Islet precursor cell (in vitro differentiated cells): ENCODE data around the gene CHST11.

Experiments used
- DNase-seq: peaks from one replicate; pipeline ENCODE4 v3.0.0-alpha.2; 2018

The CHST11 gene

DNA sequence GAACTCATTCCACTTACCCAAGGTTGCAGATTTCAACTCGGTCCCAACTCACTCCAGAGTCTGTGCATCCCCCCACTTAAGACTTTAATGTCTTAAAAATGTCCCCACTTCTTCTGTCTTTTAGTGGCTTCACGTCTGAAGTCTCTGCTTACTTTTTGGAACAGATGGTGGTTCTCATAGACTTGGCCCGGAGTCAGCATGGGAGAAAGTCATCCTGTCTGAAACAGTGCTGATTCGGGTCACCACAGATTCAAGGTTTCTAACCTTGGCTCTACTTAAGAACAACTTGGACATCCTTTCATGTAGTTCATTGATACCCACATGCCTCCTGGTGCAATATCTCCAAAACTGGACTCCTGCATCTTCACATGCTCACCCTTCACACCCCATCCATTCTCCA lies 26.0 kb downstream of the CHST11 start:
- no peak for DNase-seq

- DNase-seq: no peak
Measured at GRCh38 chr12:104484079-104484478, 27.3 kb downstream of the CHST11 start.

DNA sequence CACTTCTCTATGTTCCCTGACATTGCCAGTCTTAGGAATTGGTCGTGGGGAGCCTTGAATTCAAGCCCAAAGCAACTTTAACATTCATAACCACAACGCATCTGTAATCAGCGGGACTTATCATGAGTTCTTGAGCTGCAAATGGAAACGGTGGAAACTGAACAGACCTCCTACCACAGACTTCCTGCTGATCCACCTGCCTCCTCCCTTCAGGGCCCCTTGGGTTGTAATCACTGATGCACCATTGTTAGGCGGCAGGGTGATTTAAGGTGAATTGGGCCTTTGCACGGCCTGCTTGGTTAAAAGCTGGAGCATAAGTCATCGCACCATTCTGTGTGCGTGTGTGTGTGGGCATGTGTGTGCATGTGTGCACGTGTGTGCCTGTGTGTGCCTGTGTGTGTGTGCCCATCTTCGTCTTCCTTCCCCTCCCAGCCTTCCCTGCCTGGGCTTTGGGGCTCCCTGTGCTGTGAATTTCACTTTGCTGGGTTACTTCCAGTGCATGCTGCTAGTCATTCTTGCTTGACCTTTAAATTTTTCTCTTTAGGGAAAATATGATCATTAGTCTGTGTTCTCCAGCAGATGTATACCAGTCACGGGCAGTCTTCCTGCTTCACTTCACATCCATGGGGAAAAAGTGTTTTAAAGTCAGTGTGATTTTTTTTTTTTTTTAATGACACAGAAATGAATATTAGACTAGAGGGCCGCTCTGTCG lies 29.1 kb downstream of the CHST11 start:
- DNase-seq: no peak

- DNase-seq: no peak
Measured at GRCh38 chr12:104486363-104486750, 29.6 kb downstream of the CHST11 start.

DNA sequence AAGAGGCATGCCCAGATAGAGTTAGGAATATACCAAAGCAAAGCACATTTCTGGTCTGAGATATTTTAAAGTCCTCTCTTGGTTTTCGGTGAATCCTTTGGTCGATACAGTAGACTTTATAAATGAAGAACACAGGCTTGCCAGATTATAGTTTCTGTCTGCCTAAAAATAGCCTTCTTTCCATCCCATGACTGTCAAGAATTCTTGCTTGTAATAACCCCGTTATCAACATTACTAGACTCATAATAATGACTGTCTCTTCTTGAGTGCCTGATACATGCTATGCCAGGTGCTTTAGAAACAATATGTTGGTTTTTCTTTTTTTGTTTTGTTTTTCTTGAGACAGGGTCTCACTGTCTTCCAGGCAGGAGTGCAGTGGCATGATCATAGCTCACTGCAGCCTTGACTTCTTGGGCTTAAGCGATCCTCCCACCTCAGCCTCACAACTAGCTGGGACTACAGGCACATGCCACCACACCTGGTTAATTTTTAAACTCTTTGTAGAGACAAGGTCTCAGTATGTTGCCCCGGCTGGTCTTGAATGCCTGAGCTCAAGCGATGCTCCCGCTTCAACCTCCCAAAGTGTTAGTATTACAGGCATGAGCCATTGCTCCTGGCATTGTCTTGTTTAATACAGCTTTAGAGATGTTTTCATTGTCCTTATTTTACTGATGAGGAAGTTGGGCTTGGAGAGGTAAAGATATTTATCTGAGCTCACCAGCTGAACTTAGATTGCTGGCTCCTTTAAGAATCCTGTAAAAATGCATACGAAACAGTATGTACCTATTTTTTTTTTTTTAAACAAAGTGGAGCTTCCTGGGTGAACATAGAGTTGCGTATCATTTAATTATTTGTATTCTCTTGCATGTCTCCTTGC lies 30.4 kb downstream of the CHST11 start:
- no peak for DNase-seq

GRCh38 chr12:104488374-104488773 lies 31.6 kb downstream of the CHST11 start:
- DNase-seq: no peak

- no peak for DNase-seq
Measured at GRCh38 chr12:104490186-104490585, 33.4 kb downstream of the CHST11 start.

GRCh38 chr12:104490850-104491249 lies 34.1 kb downstream of the CHST11 start:
- DNase-seq: no peak

DNA sequence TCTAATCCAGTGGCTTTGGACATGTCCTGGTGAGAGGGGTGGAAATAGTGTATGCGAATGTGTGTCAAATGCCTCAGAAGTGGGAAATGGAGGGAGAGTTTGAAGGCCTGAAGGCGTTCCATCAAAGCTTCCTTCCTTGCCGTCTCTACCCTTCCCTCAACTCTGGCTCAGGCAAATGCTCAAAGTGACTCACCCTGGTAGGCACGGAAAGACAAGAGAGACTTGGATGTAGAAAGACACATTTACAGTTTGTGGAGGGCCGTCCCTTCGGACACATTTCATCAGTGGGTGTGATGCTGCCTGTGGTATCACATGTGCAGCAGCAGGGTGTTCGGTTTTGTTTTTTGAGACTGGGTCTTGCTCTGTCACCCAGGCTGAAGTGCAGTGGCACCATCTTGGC lies 36.7 kb downstream of the CHST11 start:
- DNase-seq: no peak

DNA sequence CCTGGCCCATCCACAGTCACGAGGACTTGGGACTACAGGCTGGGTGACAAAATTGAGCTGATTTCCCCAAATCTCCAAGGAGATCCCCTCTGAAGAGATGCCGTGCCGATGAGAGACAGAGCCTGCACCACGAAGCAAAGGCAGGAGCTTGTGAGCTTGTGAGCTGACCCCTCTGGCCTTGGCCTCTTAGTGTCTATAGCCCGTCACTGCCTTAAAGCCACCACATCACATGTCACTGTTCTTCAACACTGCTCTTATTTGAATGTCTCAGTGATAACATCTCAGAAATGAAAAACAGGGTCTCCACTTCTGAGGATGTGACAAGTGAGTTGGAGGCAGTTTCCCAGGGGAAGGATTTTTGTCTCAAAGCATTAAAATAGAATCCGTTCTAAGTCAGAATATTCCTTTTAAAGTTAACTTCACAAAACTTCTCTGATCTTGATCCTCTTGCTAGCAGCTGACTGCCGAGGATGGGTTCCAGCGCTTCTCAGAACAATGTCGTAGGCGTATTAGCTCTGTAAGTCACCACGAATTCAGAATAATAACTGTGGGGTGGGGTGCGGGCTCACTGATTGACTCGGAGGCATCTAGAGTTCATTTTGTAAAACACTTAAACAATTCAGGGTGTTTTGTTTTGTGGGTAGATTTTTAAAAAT lies 37.5 kb downstream of the CHST11 start:
- no peak for DNase-seq

- no peak for DNase-seq
Measured at GRCh38 chr12:104494793-104495158, 38.0 kb downstream of the CHST11 start.

DNA sequence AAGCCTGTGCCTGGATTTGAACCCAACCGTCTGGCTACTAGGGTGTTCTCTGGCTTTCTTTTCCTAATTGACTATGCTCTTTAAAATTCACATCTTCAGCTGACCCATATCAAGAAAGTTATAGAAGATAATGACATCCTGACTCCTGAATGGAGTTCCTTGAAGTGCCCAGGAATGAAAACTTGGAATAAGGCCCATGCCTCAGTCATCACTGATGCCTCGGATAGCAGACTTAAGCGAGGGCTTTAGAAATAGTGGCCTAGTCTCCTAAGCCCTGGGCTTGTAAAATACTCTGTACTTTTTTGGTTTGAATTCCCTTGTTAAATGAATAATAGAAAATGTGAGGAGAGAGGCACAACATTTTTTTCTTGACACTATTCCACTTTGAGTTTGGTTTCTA lies 39.0 kb downstream of the CHST11 start:
- DNase-seq: no peak

DNA sequence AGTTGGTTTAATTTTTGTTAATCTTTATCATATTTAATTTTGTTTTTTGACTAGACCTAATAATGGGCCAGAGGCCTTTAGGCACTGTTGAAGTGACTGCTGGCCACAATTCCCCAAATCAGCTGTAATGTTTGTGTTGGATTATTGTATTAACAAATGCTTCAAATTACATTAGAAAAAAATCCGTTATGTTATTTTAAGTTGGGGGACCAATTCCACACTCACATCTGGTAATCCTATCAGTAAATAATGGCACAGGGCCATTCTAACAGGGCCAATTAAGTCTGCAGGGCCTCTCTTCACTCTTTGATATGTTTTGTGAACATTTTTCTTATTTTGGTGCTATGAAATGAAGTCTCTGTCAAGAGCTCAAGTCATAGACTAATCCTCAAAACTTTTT lies 39.6 kb downstream of the CHST11 start:
- no peak for DNase-seq

DNA sequence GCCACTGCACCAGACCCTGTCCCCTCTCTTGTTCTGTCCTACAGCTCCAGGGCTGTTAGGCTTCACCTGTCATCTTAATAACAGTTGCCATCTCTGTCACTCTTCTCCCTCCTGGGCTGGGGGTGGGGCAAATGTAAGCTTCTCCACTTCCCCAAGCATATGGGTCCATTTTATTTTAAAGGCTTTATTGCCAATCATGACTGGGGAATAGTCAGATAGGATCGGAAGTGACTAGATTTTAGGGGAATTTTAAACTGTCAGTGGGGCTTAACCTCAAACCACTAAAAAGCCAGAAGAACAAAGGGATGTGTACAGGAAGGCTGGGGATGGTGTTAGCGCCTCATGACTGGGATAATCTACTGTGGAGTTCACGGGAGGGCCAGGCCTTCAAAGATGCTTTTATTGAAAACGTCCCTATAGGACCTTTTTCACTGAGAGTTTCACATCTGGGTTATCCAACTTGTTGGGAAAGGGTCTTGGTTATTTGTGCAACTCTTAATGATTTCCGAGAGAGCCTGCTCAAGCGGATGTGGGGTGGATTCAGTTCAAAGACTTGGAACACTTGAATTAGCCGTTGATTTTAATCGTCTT lies 41.6 kb downstream of the CHST11 start:
- no peak for DNase-seq

DNA sequence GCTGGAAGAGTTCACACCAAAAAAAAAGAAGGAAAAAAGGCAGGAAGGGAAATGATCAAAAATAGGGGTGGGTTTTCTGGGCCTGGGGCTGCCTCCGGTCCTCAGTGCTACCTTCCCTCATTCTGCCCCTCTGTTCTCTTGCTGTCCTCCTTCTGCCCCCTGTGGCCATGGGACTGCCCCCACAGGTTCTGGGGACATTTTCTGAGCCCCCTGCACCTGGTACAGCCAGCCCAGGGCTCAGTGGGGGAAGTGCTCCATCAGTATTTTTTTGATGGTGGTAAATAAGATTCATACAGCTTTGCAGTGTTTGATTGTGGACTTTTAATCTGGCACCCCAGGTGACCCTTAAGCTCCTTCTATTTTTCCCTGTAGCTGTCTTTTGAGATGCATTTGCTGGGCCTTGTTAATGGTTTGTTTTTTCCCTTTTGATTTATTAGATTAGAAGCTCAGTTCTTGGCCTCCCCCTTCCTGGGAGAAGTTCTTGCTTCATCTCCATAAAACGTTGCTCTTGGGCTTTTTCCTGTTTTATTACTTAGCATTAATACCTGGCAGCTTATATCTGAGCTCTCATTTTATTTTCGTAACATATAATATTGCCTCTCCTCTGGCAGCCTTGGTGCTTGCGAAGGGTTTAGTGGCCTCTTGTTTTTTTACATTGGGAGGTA lies 43.1 kb downstream of the CHST11 start:
- DNase-seq: no peak

DNA sequence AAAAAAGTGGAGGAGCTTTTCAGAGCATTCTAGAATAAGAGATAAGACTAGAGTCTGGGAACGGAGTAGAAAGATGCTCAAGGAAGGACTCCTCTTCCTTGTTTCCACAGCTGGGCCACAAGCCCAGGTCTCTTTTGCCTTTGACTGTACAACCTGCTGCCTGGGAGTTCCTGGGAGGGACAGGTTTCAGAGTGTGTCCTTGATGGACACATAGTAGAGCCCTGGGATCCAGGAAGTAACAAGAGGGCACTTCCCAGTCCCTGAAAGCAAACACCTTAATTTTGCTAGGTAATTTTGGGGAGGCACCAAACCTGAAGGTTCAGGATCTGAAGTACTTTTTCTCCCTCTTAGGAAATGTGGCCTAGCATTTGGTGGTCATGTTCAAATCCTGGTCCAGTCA lies 44.4 kb downstream of the CHST11 start:
- no peak for DNase-seq

- no peak for DNase-seq
Measured at GRCh38 chr12:104501660-104502059, 44.9 kb downstream of the CHST11 start.

DNA sequence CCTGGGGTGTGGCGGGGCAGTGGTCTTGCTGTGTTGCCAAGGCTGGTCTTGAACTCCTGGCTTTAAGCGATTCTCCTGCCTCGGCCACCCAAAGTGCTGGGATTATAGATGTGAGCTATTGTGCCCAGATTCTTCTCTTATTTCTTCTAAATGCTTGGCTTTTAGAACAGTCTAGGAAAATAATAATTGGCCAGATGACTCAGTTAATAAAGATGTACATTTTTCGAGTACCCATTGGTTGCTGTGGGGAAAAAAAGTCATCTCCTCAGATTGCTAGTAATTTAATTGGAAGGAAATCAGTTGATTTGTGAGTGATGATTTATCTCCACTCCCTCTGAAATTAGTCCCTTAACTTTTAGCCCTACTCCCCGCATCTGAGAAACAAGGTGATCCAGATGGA lies 45.5 kb downstream of the CHST11 start:
- no peak for DNase-seq

GRCh38 chr12:104502638-104503037 lies 45.9 kb downstream of the CHST11 start:
- no peak for DNase-seq

GRCh38 chr12:104503191-104503590 lies 46.4 kb downstream of the CHST11 start:
- no peak for DNase-seq

- DNase-seq: no peak
Measured at GRCh38 chr12:104504146-104504545, 47.4 kb downstream of the CHST11 start.

DNA sequence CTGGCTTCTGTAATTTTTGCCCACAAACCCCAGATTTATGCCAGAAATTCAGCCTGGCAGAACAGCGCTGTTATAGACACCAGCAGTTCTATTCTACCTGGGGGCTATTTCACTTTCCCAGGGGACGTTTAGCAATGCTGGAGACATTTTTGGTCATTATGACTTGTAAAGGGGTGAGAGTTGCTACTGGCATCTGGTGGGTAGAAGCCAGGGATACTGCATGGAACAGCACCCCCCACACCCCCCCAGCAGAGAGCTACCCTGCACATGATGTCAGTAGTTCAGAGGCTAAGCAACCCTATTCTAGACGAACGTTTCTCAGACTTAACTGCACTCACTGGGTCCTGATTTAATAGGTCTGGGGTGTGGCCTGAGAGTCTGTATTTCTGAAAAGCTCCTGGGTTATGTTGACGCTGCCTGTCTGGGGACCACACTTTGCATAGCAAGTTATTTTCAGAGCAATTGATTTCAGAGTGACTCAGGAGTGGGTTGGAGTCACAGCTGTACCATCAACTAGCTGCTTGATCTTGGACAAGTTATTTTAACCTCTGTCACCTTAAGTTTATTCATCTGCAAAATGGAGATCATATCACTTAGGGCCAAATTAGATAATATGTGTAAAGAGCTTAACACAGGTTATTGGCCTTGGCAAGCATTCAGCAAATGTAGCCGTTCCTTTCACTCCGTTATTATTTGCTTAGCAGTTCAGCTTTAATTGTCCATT lies 48.5 kb downstream of the CHST11 start:
- DNase-seq: no peak
